NK-92 (cell line): Measurements from ENCODE around the gene PLA2G3.
"Not testable (repeated sequence)": the region's sequence is repeated elsewhere in the genome, so short reads cannot be mapped to it uniquely, and the experiment has no call there.

Source experiments
- DNase-seq: peaks from one replicate; lab custom pipeline; 2025; ENCODE audit not compliant: unreplicated experiment; lab: John Stamatoyannopoulos, UW

The PLA2G3 gene

DNA sequence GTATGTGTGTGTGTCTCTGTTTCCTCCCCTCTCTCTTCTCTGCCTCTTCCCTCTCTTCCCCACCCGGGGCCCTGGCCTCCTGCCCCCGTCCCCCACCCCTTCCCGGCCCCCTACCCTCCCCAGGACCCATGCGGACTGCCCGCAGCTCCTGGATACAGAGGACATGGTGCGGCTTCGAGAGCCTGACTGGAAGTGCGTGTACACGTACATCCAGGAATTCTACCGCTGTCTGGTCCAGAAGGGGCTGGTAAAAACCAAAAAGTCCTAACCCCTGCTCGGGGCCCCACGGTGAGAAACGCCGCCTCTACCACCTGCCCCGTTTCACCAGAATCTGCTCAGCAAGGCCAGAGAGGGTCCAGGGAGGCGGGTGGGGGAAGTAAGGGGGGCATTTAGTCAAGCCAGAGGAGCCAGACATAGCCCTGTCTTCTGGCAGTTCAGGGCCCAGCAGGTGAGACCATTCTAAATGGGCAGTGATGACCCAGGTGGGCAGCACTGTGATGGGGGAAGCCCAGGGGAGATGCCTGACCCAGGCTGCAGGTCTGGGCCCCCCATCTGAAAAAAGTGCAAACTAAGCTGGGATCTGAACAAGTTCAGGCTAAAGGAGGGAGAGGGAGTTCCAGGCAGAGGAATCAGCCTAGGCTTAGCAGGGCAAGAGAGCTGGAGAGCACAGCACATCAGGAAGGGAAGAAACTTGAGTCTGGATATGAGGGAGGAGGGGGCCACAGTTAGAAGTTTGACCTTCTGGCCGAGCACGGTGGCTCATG, 39.4 kb downstream of the PLA2G3 start:
- no peak for DNase-seq

DNA sequence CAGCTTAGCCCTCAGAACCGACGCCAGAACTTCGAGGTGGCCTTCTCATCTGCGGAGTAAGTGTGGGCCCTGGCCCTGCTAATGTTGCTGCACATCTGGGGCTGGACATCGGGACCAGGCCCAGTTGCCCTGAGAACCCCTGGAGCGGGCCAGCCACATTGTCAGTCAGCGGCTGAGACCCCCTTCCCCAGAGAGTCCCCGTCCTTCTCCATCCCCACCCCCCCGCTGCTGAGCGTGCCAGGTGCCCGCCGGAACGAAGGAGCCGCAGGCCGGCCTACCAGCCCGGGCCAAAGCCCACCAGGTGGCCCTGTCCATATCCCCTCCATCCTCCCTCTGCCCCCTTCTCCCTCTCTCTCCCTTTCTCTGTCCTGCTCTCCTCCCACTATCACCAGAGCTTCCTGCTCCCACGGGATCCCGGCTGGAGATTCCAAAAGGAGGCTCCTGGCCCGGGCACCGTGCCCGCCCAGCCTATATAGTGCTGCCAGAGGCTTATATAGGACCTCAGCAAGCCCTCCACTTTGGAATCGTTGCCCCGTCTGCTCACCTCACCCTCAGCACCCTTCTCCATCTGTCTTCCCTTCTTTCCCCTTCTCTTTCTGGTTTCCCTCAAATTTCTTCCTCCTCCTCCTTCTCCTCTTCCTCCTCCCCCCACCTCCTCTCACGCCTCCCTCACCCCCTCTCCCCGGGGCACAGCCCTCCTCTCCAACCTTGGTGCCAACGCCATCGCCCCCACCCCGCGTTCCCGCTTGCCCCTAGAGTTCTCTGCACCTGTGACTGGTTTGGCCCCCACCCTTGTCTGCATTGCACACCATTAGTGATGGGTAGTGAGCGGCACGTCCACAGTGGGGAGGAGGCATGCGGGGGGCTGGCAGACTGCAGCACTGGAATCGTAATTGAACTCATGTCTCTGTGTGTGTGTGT, 40.2 kb downstream of the PLA2G3 start:
- no peak for DNase-seq

GRCh38 chr22:31099386-31099785, 40.9 kb downstream of the PLA2G3 start:
- DNase-seq, result no peak

DNA sequence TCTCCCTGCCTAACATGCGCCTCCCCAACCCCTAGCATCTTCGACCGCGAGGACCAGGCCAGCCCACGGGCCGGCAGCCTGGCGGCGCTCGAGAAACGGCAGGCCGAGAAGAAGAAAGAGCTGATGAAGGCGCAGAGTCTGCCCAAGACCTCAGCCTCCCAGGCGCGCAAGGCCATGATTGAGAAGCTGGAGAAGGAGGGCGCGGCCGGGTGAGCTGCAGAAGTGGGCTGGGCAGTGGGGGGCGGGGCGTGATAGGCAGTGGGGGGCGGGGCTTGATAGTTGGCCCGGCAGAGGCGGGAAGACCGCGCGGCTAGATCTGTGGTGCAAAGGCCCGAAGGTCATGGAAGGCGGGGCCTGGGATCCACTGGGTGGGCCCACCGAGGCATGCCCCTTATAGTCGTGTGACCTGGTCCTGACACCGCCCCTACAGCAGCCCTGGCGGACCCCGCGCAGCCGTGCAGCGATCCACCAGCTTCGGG, 41.6 kb downstream of the PLA2G3 start:
- no peak for DNase-seq

- DNase-seq, result no peak
These were observed 42.2 kb downstream of the PLA2G3 start for GRCh38 chr22:31097941-31098631.

DNA sequence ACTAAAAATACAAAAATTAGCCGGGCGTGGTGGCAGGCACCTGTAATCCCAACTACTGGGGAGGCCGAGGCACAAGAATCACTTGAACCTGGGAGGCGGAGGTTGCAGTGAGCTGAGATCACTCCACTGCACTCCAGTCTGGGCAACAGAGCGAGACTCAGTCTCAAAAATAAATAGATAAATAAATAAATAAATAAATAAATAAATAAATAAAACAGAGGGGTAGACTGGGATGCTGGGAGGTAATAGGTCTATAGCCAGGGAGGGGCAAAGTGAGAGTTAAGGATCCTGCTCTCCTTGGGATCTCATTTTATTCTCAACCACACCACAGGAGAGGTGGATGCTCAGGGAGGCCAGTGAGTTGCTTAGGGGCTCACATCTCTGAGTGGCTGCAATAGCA, 42.8 kb downstream of the PLA2G3 start:
- not testable (repeated sequence) for DNase-seq

- DNase-seq, result no peak
These were observed 43.5 kb downstream of the PLA2G3 start for GRCh38 chr22:31096657-31097279.

GRCh38 chr22:31095637-31096249, 44.6 kb downstream of the PLA2G3 start:
- no peak for DNase-seq

- no peak for DNase-seq
These were observed 45.6 kb downstream of the PLA2G3 start for GRCh38 chr22:31094741-31095140.

DNA sequence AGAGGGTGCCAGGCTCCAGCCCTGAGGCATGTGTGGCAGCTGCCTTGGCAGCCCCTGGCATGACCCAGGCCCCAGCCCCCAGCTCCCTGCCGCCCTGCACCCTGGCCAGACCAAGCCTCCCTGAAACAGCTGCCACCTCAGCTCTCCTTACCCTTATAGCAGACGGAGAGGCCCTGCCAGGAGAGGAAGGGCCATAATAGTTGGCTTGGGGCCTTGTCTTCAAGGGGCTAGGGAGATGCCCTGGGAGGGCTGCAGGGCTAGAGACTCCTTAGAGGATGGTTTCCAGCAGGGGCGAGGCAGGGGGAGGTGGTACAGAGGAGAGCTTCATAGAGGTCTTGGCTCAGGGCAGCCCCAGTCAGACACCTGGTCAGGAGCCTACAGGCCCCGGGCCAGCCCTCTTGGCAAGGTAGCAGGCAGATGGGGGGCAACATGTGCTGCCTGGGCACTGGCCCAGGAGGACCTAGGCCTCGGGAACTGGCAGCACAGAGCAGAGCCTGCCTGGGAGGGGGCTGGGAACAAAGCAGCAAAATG, 46.2 kb downstream of the PLA2G3 start:
- no peak for DNase-seq

DNA sequence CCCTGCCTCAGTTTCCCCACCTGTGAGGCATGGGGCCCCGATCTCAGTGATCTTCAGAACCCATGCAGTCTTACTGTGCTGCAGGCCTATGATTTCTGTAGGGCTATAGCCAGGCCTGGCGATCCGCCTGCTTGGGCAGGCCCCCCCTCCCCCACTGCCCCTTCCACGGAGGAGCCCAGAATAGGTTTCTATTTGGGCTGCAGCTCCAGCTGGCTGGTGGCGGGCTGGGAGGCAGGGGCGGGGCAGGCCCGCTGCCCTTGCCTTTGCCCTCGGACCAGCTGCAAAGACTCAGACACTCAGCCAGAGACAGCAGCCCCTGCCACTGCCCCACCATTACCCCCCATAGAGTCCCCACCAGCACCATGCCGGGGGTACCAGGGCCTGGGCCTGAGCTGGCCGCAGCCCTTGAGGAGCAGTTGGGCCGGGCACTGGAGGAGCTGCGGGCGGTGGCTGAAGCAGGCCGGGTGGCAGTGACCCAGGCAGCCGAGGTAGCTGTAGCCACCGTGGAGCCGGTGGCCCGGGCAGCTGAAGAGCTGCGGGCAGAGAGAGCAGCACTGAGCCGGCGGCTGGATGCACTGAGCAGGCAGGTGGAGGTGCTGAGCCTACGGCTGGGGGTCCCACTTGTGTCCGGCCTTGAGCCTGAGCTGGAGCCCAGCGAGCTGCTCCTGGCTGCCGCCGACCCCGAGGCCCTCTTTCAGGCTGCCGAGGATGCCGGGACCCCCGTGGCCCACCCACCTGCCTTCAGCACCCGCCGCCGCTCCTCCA, 47.0 kb downstream of the PLA2G3 start:
- DNase-seq, result no peak

DNA sequence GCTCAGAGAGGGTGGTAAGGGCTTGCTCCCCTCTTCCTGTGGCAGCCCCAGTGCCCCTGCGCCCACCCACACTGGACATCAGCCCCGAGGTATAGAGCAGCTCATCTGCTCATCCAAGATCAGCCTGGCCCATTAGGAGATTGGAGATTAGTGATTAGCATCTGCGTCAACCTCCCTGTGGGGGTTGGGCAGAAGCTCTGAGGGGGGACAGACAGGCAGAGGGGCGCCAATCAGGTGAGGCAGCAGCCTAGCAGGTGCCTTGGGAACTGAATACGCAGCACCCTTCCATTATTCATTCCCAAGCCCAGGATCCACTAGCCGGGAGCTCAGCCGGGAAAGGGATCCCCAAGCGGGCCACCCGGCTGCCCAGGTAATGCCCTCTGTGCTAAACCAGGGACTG, 48.1 kb downstream of the PLA2G3 start:
- no peak for DNase-seq

DNA sequence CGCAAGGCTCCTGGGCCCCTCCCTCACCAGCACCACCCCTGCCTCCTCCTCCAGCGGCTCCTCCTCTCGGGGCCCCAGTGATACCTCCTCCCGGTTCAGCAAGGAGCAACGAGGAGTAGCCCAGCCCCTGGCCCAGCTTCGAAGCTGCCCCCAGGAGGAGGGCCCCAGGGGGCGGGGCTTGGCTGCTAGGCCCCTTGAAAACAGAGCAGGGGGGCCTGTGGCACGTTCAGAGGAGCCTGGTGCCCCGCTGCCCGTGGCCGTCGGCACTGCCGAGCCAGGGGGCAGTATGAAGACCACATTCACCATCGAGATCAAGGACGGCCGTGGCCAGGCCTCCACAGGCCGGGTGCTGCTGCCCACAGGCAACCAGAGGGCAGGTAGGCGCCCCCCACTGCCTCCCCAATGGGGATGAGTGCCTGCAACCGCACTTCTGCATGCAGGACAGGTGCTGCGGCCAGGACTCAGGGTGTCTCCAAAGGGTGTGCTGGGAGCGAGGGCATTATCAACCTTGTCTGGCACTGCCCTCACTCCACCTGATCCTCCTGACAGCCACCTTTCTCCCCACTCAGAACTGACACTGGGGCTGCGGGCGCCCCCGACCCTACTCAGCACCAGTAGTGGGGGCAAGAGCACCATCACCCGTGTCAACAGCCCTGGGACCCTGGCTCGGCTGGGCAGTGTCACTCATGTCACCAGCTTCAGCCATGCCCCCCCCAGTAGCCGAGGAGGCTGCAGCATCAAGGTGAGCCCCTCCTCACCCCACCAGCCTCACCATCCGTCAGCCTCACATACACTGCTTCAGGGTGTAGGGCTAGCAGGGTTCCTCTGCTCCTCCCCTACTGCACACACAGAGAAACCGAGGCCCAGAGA, 49.0 kb downstream of the PLA2G3 start:
- DNase-seq, result no peak

- no peak for DNase-seq
These were observed 49.9 kb downstream of the PLA2G3 start for GRCh38 chr22:31090217-31091085.

DNA sequence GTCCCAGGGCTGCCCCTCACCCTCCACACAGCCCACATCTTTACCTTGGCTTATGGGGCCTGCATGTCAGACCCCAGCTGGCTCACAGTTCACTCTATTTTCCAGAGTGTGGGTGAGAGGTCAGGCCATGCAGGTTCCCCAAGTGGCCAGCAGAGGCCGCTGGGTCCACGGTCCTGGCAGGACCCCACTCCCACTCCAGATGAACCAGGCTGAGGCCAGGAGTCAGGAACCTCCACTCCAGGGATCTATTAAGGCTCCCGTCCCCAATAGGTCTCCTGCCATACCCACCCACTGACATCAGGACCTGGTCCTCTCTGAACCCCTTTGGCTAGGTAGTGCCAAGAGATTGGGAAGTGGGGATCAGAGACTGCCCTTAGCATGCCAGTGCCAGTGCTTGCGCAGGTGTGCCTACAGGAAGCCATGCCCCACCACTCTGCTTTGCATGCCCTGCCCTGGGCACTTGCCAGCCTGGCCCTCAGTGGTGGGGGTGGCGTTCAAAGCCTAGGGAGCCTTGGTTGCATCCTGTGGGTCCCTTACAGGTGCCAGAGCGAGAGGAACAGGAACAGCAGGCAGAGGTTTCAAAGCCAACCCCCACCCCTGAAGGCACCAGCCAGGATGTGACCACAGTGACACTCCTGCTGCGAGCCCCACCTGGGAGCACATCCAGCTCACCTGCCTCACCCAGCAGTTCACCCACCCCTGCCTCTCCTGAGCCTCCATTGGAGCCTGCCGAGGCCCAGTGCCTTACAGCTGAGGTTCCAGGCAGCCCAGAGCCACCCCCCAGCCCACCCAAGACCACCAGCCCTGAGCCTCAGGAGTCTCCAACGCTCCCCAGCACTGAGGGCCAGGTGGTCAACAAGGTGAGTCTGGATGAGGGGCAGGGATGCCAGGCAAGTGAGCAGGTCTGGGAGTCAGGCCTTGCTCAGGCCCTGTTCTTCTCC, 50.9 kb downstream of the PLA2G3 start:
- DNase-seq, result no peak

DNA sequence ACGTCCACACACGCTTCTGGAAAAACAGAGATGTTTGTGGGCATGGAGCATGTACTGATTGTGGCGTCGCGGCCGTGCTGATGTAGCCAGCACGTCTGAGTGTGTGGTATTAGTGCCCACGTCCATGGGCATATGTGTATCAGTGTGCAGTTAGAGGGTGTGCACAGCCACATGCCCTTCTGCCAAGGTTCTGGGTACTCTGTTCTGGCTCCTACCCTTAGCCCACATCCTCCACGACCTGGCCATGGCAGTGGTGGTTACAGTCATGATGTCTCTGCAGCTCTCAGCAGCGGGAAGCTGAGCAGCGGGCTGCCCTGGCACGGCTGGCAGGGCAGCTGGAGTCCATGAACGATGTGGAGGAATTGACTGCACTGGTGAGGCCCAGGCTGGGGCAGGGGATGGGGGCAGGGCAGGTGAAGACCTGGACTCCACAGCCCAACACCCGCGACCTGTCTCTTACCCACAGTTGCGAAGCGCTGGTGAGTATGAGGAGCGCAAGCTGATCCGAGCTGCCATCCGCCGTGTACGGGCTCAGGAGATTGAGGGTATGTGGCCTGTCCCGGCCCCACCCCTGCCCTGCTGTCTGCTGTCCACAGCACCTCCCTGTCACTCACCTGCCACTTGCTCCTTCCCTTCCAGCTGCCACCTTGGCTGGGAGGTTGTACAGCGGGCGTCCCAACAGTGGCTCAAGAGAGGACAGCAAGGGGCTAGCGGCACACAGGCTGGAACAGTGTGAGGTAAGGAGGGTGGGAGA, 51.9 kb downstream of the PLA2G3 start:
- DNase-seq, result no peak
